IPS-15b (cell line): Measurements from ENCODE around the gene TRIP13.
"Not testable (repeated sequence)": the region's sequence is repeated elsewhere in the genome, so short reads cannot be mapped to it uniquely, and the experiment has no call there.

ENCODE experiments used
- H3K27me3 ChIP-seq: one replicate; pipeline ENCODE4 v1.6.1; 2013; ENCODE audit warnings: low read length; ENCODE audit not compliant: control insufficient read depth, insufficient read depth
- H3K36me3 ChIP-seq: one replicate; pipeline ENCODE4 v1.6.1; 2013; ENCODE audit warnings: low read length; ENCODE audit not compliant: control insufficient read depth, insufficient read depth
- H3K4me1 ChIP-seq: one replicate; pipeline ENCODE4 v1.6.1; 2013; ENCODE audit warnings: mild to moderate bottlenecking, low read length; ENCODE audit not compliant: control insufficient read depth, insufficient read depth
- H3K4me3 ChIP-seq: one replicate; pipeline ENCODE4 v1.5.1; 2013; ENCODE audit warnings: low read depth, low read length
- H3K9ac ChIP-seq: one replicate; pipeline ENCODE4 v1.6.1; 2013; ENCODE audit warnings: low read depth, mild to moderate bottlenecking, low read length
- H3K9me3 ChIP-seq: one replicate; pipeline ENCODE4 v1.6.1; 2013; ENCODE audit warnings: mild to moderate bottlenecking, low read length; ENCODE audit not compliant: control insufficient read depth, insufficient read depth

The TRIP13 gene

DNA sequence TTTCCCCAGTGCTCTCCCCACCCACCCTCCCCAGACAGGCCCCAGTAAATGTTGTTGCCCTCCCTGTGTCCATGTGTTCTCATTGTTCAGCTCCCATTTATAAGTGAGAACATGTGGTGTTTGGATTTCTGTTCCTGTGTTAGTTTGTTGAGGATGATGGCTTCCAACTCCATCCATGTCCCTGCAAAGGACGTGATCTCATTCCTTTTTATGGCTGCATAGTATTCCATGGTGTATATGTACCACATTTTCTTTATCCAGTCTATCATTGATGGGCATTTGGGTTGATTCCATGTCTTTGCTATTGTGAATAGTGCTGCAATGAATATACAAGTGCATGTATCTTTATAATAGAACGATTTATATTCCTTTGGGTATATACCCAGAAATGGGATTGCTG is 48.1 kb downstream of the TRIP13 start:
- H3K9ac ChIP-seq, H3K36me3 ChIP-seq, H3K27me3 ChIP-seq, H3K4me1 ChIP-seq, H3K4me3 ChIP-seq, H3K9me3 ChIP-seq: not testable (repeated sequence)

GRCh38 chr5:943201-943917 is 50.7 kb downstream of the TRIP13 start:
- Histone ChIP-seq H3K9ac (no peak overlapping the region), H3K4me3 (no peak overlapping the region), H3K4me1 (no peaks in the 10 kb centered on the region), H3K36me3 (no peaks in the 10 kb centered on the region), H3K9me3 (no peaks in the 10 kb centered on the region), H3K27me3 (no peaks in the 10 kb centered on the region)

DNA sequence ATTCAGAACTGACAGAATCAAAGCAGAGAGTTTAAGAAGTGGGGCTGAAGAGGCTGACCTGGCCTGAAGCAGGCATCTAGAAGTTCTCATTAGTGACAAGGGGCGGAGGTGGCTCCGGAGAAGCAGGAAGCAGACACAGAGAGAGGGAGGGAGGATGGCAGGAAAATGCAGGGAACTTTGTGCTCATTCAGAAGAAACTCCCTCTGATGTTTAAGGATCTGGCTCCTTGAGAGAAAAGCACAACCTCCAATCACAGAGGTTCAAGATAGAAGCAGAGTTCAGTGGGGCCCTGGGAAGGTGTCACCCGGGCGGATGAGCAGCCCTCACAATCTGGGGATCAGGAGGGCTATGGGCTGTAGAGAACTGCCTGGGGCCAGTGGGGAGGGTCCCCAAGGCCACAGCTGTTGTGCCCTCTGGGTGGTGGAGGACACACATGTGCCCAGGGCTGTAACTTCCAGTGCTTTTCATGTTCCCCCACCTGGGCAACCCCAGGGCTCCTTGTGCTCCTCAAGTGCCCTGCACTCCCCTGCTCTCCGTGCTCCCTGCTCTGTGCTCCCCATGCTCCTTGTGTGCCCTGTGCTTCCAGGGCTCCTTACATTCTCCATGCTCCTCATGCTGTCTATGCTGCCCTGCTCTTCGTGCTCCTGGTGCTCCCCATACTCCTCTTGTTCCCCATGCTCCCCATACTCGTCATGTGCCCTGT is 51.4 kb downstream of the TRIP13 start:
- Histone ChIP-seq H3K4me3 (no peak overlapping the region), H3K9me3 (no peaks in the 10 kb centered on the region), H3K27me3 (no peaks in the 10 kb centered on the region), H3K36me3 (no peaks in the 10 kb centered on the region), H3K9ac (no peak overlapping the region), H3K4me1 (no peaks in the 10 kb centered on the region)

DNA sequence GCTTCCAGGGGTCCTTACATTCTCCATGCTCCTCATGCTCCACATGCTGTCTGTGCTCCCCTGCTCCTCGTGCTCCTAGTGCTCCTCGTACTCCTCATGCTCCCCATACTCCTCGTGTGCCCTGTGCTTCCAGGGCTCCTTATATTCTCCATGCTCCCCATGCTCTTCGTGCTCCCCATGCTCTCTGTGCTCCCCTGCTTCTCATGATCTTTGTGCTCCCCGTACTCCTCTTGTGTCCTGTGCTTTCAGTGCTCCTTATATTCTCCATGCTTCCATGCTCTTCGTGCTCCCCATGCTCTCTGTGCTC is 51.9 kb downstream of the TRIP13 start:
- no peaks in the 10 kb centered on the region for H3K27me3 ChIP-seq
- H3K9ac ChIP-seq, result no peak overlapping the region
- H3K4me3 ChIP-seq, result no peak overlapping the region
- H3K4me1 ChIP-seq, result no peaks in the 10 kb centered on the region
- no peaks in the 10 kb centered on the region for H3K9me3 ChIP-seq
- H3K36me3 ChIP-seq, result no peaks in the 10 kb centered on the region

- H3K9me3 ChIP-seq, result no peaks in the 10 kb centered on the region
- no peaks in the 10 kb centered on the region for H3K4me1 ChIP-seq
- H3K9ac ChIP-seq, result no peak overlapping the region
- no peaks in the 10 kb centered on the region for H3K27me3 ChIP-seq
- H3K4me3 ChIP-seq, result no peak overlapping the region
- H3K36me3 ChIP-seq, result no peaks in the 10 kb centered on the region
These were observed 52.5 kb downstream of the TRIP13 start for GRCh38 chr5:944992-945685.

GRCh38 chr5:945691-946551 is 53.2 kb downstream of the TRIP13 start:
- no peaks in the 10 kb centered on the region for H3K4me1 ChIP-seq

DNA sequence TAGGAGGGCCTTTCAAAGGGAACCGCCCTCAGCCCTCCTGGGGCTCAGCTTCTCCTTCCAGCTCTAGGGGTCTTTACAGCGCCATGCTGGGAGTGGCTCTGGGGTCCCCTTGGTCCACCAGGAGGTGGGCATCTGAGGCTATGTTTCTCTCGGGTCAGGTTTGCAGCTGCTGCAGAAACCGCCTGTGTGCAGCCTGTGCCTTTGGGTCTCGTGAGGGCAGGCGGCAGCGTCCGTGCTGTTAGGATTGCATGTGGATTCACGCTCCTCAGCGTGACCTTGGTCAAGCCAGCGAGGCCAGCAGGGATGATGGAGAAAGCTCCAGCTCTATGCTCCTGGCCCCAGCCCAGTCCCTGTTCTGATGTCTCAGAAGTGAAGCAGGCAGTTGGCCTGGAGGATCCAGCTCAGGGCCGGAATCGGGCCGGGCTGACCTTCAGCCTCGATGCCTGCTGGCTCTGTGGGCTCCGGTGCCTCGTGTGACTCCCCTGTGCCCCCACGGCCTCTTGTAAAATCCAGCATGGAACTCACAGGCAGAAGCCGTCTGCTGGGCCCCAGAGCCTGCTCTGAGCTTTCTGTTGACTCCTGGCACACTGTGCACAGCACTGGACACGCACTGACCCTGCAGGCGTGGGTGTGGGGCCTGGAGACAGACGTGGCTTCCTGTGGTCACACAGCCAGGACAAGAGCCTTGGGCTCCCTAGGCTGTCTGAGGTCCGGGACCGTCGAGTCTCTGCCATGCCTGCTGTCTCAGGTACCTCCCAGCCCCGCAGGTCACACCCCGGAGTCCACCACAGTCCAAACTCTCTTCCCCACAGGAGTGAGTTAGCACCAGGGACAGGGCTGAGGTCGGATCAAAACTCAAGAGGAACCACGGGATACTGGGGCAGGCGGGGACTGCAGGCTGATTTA is 54.3 kb downstream of the TRIP13 start:
- Histone ChIP-seq H3K27me3 (no peaks in the 10 kb centered on the region), H3K36me3 (no peaks in the 10 kb centered on the region), H3K4me3 (no peak overlapping the region), H3K9me3 (no peaks in the 10 kb centered on the region), H3K9ac (no peak overlapping the region), H3K4me1 (no peaks in the 10 kb centered on the region)

More at GRCh38 chr5:945691-946551, 53.2 kb downstream of the TRIP13 start:
- H3K27me3 ChIP-seq, result no peaks in the 10 kb centered on the region
- H3K36me3 ChIP-seq, result no peaks in the 10 kb centered on the region
- no peak overlapping the region for H3K4me3 ChIP-seq
- no peaks in the 10 kb centered on the region for H3K9me3 ChIP-seq
- H3K9ac ChIP-seq, result no peak overlapping the region

GRCh38 chr5:947626-948471 is 55.2 kb downstream of the TRIP13 start:
- no peak overlapping the region for H3K4me3 ChIP-seq
- H3K4me1 ChIP-seq, result no peaks in the 10 kb centered on the region
- H3K9ac ChIP-seq, result no peak overlapping the region
- H3K9me3 ChIP-seq, result no peaks in the 10 kb centered on the region
- no peaks in the 10 kb centered on the region for H3K27me3 ChIP-seq
- H3K36me3 ChIP-seq, result no peaks in the 10 kb centered on the region

- no peak overlapping the region for H3K9ac ChIP-seq
- H3K36me3 ChIP-seq, result no peaks in the 10 kb centered on the region
- no peaks in the 10 kb centered on the region for H3K4me1 ChIP-seq
- H3K27me3 ChIP-seq, result no peaks in the 10 kb centered on the region
- no peak overlapping the region for H3K4me3 ChIP-seq
- H3K9me3 ChIP-seq, result no peaks in the 10 kb centered on the region
These were observed 56.0 kb downstream of the TRIP13 start for GRCh38 chr5:948472-949274.

DNA sequence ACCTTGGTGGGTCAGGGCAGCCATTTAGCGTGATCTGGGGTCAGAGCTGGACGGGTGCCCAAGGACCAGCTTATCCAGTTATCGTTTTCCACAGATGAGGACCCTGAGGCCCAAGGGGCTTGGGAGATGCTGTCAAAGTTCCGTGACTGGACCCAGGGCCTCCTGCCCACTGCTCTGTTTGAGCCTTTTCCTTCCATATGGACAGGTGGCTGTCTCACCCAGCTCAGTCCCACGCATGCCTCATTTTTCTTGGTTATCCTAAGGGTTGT is 56.5 kb downstream of the TRIP13 start:
- H3K36me3 ChIP-seq, result no peaks in the 10 kb centered on the region
- no peak overlapping the region for H3K4me3 ChIP-seq
- no peaks in the 10 kb centered on the region for H3K9me3 ChIP-seq
- H3K9ac ChIP-seq, result no peak overlapping the region
- no peaks in the 10 kb centered on the region for H3K27me3 ChIP-seq
- no peaks in the 10 kb centered on the region for H3K4me1 ChIP-seq
